ENCODE data around the gene XXYLT1. TPM values are rescaled to one million over a fixed set of nuclear protein-coding genes. Genes with fewer than 3 reads are reported as not detected.

The XXYLT1 gene
- total RNA-seq, 1 experiment from 2014 or later: 23.4 TPM

- peaks cover 43% of the 10 kb centered on the region for H3K4me1 Mint-ChIP-seq
- ChIA-PET CTCF (interaction anchor here (0.6 to 2.3 kb wide), 4 partner anchors 21 to 403 kb away, joined by 3 to 9 read pairs (median 6); no protein-coding TSS in a partner anchor), POLR2A (interaction anchor here (1.0 kb wide), 1 partner anchor 16 kb away, joined by 3 read pairs; no protein-coding TSS in a partner anchor)
- no peak overlapping the region for H3K27ac Mint-ChIP-seq
- H3K36me3 Mint-ChIP-seq: no peaks in the 10 kb centered on the region
- no peak overlapping the region for H3K4me3 Mint-ChIP-seq
- DNase-seq (ENCODE audit: low spot score): no peak
- no peaks in the 10 kb centered on the region for H3K9me3 Mint-ChIP-seq
- no peaks in the 10 kb centered on the region for H3K27me3 Mint-ChIP-seq (ENCODE audit: low read depth)
- ATAC-seq: no peak
- no peak for TF ChIP-seq IRF2 (CRISPR knock-in tag; IDR thresholded peaks at IDR 0.05; ENCODE audit: borderline replicate concordance, low read depth)
- no peak for TF ChIP-seq HMGA2 (CRISPR knock-in tag; IDR thresholded peaks at IDR 0.05)
- TF ChIP-seq SP1 (CRISPR knock-in tag; conservative IDR thresholded peaks at IDR 0.05): no peak
- TF ChIP-seq ZNF423 (CRISPR knock-in tag; IDR thresholded peaks at IDR 0.05): no peak
- TF ChIP-seq ATF3 (CRISPR knock-in tag; conservative IDR thresholded peaks at IDR 0.05): no peak
- TF ChIP-seq SMAD3 (CRISPR knock-in tag; IDR thresholded peaks at IDR 0.05; ENCODE audit: borderline replicate concordance): no peak
- TF ChIP-seq KAT7 (CRISPR knock-in tag; IDR thresholded peaks at IDR 0.05; ENCODE audit: borderline replicate concordance): no peak
- TF ChIP-seq HMGXB4 (CRISPR knock-in tag; IDR thresholded peaks at IDR 0.05): no peak
- no peak for TF ChIP-seq ZNF219 (CRISPR knock-in tag; IDR thresholded peaks at IDR 0.05; ENCODE audit: borderline replicate concordance)
- TF ChIP-seq, protein P1, sequence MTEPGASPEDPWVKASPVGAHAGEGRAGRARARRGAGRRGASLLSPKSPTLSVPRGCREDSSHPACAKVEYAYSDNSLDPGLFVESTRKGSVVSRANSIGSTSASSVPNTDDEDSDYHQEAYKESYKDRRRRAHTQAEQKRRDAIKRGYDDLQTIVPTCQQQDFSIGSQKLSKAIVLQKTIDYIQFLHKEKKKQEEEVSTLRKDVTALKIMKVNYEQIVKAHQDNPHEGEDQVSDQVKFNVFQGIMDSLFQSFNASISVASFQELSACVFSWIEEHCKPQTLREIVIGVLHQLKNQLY (CRISPR knock-in tag; IDR thresholded peaks at IDR 0.05): no peak
- no peak for TF ChIP-seq ESRRA (CRISPR knock-in tag; IDR thresholded peaks at IDR 0.05; ENCODE audit: borderline replicate concordance)
- TF ChIP-seq ZNF396 (CRISPR knock-in tag; IDR thresholded peaks at IDR 0.05; ENCODE audit: borderline replicate concordance): no peak
- TF ChIP-seq, protein P2, sequence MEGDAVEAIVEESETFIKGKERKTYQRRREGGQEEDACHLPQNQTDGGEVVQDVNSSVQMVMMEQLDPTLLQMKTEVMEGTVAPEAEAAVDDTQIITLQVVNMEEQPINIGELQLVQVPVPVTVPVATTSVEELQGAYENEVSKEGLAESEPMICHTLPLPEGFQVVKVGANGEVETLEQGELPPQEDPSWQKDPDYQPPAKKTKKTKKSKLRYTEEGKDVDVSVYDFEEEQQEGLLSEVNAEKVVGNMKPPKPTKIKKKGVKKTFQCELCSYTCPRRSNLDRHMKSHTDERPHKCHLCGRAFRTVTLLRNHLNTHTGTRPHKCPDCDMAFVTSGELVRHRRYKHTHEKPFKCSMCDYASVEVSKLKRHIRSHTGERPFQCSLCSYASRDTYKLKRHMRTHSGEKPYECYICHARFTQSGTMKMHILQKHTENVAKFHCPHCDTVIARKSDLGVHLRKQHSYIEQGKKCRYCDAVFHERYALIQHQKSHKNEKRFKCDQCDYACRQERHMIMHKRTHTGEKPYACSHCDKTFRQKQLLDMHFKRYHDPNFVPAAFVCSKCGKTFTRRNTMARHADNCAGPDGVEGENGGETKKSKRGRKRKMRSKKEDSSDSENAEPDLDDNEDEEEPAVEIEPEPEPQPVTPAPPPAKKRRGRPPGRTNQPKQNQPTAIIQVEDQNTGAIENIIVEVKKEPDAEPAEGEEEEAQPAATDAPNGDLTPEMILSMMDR (IDR thresholded peaks at IDR 0.05): no peak
- TF ChIP-seq ZNF317 (CRISPR knock-in tag; IDR thresholded peaks at IDR 0.05; ENCODE audit: borderline replicate concordance, low read depth): no peak
- TF ChIP-seq GABPB1 (CRISPR knock-in tag; IDR thresholded peaks at IDR 0.05): no peak
- no peak for TF ChIP-seq PRDM15 (CRISPR knock-in tag; IDR thresholded peaks at IDR 0.05)
- TF ChIP-seq, protein P3, sequence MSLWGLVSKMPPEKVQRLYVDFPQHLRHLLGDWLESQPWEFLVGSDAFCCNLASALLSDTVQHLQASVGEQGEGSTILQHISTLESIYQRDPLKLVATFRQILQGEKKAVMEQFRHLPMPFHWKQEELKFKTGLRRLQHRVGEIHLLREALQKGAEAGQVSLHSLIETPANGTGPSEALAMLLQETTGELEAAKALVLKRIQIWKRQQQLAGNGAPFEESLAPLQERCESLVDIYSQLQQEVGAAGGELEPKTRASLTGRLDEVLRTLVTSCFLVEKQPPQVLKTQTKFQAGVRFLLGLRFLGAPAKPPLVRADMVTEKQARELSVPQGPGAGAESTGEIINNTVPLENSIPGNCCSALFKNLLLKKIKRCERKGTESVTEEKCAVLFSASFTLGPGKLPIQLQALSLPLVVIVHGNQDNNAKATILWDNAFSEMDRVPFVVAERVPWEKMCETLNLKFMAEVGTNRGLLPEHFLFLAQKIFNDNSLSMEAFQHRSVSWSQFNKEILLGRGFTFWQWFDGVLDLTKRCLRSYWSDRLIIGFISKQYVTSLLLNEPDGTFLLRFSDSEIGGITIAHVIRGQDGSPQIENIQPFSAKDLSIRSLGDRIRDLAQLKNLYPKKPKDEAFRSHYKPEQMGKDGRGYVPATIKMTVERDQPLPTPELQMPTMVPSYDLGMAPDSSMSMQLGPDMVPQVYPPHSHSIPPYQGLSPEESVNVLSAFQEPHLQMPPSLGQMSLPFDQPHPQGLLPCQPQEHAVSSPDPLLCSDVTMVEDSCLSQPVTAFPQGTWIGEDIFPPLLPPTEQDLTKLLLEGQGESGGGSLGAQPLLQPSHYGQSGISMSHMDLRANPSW (CRISPR knock-in tag; conservative IDR thresholded peaks at IDR 0.05; ENCODE audit: low read depth): no peak
- no peak for TF ChIP-seq AFF4 (CRISPR knock-in tag; IDR thresholded peaks at IDR 0.05; ENCODE audit: borderline replicate concordance)
- TF ChIP-seq, protein P4, sequence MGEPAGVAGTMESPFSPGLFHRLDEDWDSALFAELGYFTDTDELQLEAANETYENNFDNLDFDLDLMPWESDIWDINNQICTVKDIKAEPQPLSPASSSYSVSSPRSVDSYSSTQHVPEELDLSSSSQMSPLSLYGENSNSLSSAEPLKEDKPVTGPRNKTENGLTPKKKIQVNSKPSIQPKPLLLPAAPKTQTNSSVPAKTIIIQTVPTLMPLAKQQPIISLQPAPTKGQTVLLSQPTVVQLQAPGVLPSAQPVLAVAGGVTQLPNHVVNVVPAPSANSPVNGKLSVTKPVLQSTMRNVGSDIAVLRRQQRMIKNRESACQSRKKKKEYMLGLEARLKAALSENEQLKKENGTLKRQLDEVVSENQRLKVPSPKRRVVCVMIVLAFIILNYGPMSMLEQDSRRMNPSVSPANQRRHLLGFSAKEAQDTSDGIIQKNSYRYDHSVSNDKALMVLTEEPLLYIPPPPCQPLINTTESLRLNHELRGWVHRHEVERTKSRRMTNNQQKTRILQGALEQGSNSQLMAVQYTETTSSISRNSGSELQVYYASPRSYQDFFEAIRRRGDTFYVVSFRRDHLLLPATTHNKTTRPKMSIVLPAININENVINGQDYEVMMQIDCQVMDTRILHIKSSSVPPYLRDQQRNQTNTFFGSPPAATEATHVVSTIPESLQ (CRISPR knock-in tag; IDR thresholded peaks at IDR 0.05): no peak
Measured at GRCh38 chr3:195085356-195086130, 185.4 kb downstream of the XXYLT1 start.

Measured in WTC11 (cell line).